CD14-positive monocyte (primary cell): ENCODE data around the gene LRSAM1. TPM values are rescaled to one million over a fixed set of nuclear protein-coding genes. Genes with fewer than 3 reads are reported as not detected.

ENCODE experiments used
- DNase-seq, 3 donors: peaks; one replicate each; pipeline ENCODE4 v3.0.0-alpha.2; 2011 to 2022
- H2AFZ ChIP-seq: 2 replicates; pipeline ENCODE4 v1.6.0; 2012; ENCODE audit warnings: mild to moderate bottlenecking, low read depth, low read length, inconsistent platforms; ENCODE audit not compliant: insufficient read depth, poor library complexity, severe bottlenecking
- H3K27ac ChIP-seq, 2 donors: 1 replicate in 1 of 2; 2 replicates in 1 of 2; pipeline ENCODE4 v1.5.1; 2012 to 2013; ENCODE audit warnings: low read length in 2 of 2, control low read depth in 1 of 2, inconsistent platforms in 1 of 2, low read depth in 1 of 2, mild to moderate bottlenecking in 1 of 2
- H3K27me3 ChIP-seq, 2 donors: one replicate each; pipeline versions ENCODE4 v1.6.0 to v1.6.1; 2011 to 2013; ENCODE audit warnings: low read length in 2 of 2; ENCODE audit not compliant: control insufficient read depth in 2 of 2, insufficient read depth in 2 of 2
- H3K36me3 ChIP-seq, 2 donors: replicated peaks in 1 of 2; 1 replicate in 1 of 2; 2 replicates in 1 of 2; pipeline versions ENCODE4 v1.5.1 to v1.6.1; 2012 to 2013; ENCODE audit warnings: low read length in 2 of 2, control low read depth in 1 of 2, inconsistent platforms in 1 of 2, mild to moderate bottlenecking in 1 of 2; ENCODE audit not compliant: insufficient read depth in 2 of 2, control insufficient read depth in 1 of 2
- H3K4me1 ChIP-seq, 2 donors: 1 replicate in 1 of 2; 2 replicates in 1 of 2; pipeline versions ENCODE4 v1.5.1 to v1.6.1; 2012 to 2013; ENCODE audit warnings: low read length in 2 of 2, control low read depth in 1 of 2, inconsistent platforms in 1 of 2, mild to moderate bottlenecking in 1 of 2, moderate library complexity in 1 of 2; ENCODE audit not compliant: insufficient read depth in 2 of 2, control insufficient read depth in 1 of 2
- H3K4me2 ChIP-seq: replicated peaks from 2 replicates; pipeline ENCODE3; 2012; ENCODE audit warnings: low read length, moderate library complexity, mild to moderate bottlenecking; ENCODE audit not compliant: poor library complexity, severe bottlenecking; ENCODE audit errors: extremely low read depth
- H3K4me3 ChIP-seq, 3 experiments: fragments of 200-600 bp in 1 of 3; sonication (generic) in 1 of 3; replicated peaks in 1 of 3; 1 replicate in 2 of 3; 2 replicates in 1 of 3; pipeline ENCODE4 v1.5.1; 2011 to 2013; ENCODE audit warnings: low read length in 3 of 3, mild to moderate bottlenecking in 3 of 3, control low read depth in 2 of 3, low read depth in 2 of 3, inconsistent platforms in 1 of 3, moderate library complexity in 1 of 3
- H3K79me2 ChIP-seq: 2 replicates; pipeline ENCODE4 v1.6.0; 2012; ENCODE audit warnings: mild to moderate bottlenecking, control low read depth, inconsistent platforms, low read length, moderate library complexity; ENCODE audit not compliant: insufficient read depth
- H3K9ac ChIP-seq: 2 replicates; pipeline ENCODE4 v1.6.0; 2017; ENCODE audit warnings: low read length, mild to moderate bottlenecking; ENCODE audit not compliant: insufficient read depth, poor library complexity, severe bottlenecking
- H3K9me3 ChIP-seq, 2 donors: replicated peaks in 1 of 2; 1 replicate in 1 of 2; 2 replicates in 1 of 2; pipeline versions ENCODE4 v1.5.1 to v1.6.1; 2012 to 2013; ENCODE audit warnings: low read length in 2 of 2, control low read depth in 1 of 2; ENCODE audit not compliant: control insufficient read depth in 1 of 2, insufficient read depth in 1 of 2
- H4K20me1 ChIP-seq: 2 replicates; pipeline ENCODE4 v1.6.0; 2012; ENCODE audit warnings: mild to moderate bottlenecking, low read length, control low read depth, moderate library complexity; ENCODE audit not compliant: insufficient read depth
- H3K27ac Mint-ChIP-seq, 7 donors: one replicate each; pipeline ENCODE4 v1.8.0; 2020; ENCODE audit warnings: mild to moderate bottlenecking in 7 of 7, mixed read lengths in 7 of 7, moderate library complexity in 6 of 7, inconsistent platforms in 2 of 7
- H3K27me3 Mint-ChIP-seq, 3 donors: one replicate each; pipeline ENCODE4 v1.8.0; 2021 to 2022; ENCODE audit warnings: low read depth in 3 of 3, mild to moderate bottlenecking in 3 of 3, mixed read lengths in 3 of 3, moderate library complexity in 3 of 3, inconsistent platforms in 1 of 3
- H3K36me3 Mint-ChIP-seq, 2 donors: one replicate each; pipeline ENCODE4 v1.8.0; 2020; ENCODE audit warnings: mixed read lengths in 2 of 2, inconsistent platforms in 1 of 2, mild to moderate bottlenecking in 1 of 2
- H3K4me1 Mint-ChIP-seq: one replicate; pipeline ENCODE4 v1.8.0; 2020; ENCODE audit warnings: mild to moderate bottlenecking, mixed read lengths
- H3K4me3 Mint-ChIP-seq, 2 donors: one replicate each; pipeline ENCODE4 v1.8.0; 2020; ENCODE audit warnings: mild to moderate bottlenecking in 2 of 2, mixed read lengths in 2 of 2, moderate library complexity in 1 of 2
- H3K9me3 Mint-ChIP-seq, 7 donors: one replicate each; pipeline ENCODE4 v1.8.0; 2020 to 2022; ENCODE audit warnings: mixed read lengths in 7 of 7, mild to moderate bottlenecking in 6 of 7, moderate library complexity in 6 of 7, inconsistent platforms in 2 of 7
- WGBS: methylation state at CpG from one replicate; pipeline ENCODE4 v1.1.5; 2013; ENCODE audit warnings: missing lambda C conversion rate; ENCODE audit not compliant: insufficient coverage; 5-methylcytosine and 5-hydroxymethylcytosine counted together
- intact Hi-C, 2 donors: fragments of 100-400 bp; cut with micrococcal nuclease; formaldehyde crosslinking; loops; one replicate each; pipeline versions ENCODE4 v1.15.0 to v1.15.1; 2023
- polyA plus RNA-seq, 3 donors: library from polyadenylated mRNA; depleted of rRNA in 1 of 3; unstranded in 2 of 3; stranded (reverse) in 1 of 3; fragments of 300-500 nt in 2 of 3; fragments of >200 nt in 1 of 3; fragmentation: Illumina TruSeq in 2 of 3; gene quantifications; 1 replicate in 2 of 3; 2 replicates in 1 of 3; pipeline ENCODE4 v1.2.3, GENCODE V29; 2012 to 2021
- TF ChIP-seq, protein P1 (sequence below): fragments of 200-600 bp; IDR thresholded peaks from one replicate; pipeline ENCODE4 v1.8.0; 2022; ENCODE audit warnings: antibody characterized with exemption, mild to moderate bottlenecking

The LRSAM1 gene
- polyA plus RNA-seq, 3 donors = 6.0 to 19.8 (median 8.2) TPM

DNA sequence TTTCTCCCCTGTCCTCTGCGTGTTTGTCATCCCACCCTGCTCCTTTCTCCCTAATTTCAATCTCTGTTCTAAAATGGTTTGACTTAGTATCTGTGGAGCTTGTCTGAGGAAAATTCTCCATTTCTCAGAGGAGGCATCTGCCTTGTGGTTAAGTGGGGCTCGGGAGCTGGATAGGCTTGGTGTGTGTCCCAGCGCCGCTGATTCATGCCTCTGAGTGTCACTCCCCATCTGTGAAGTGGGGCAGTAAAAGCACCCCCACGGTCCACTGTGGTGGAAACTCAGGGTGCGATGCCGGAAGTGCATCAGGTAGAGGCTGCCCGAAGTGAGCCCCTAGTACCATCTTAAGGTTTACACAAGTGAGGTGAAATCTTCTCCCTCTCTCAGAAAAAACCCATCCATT lies 37.6 kb downstream of the LRSAM1 start:
- Histone ChIP-seq H3K36me3 (peaks cover 73 to 94% of the 10 kb centered on the region in 2 donors), H3K4me2 (no peak overlapping the region), H3K9me3 (no peaks in the 10 kb centered on the region), H4K20me1 (no peaks in the 10 kb centered on the region), H3K79me2 (no peaks in the 10 kb centered on the region), H3K4me1 (no peaks in the 10 kb centered on the region), H3K27me3 (no peaks in the 10 kb centered on the region), H3K9ac (no peak overlapping the region), H2AFZ (no peak overlapping the region), H3K4me3 (no peak overlapping the region), H3K27ac (no peak overlapping the region)
- H3K4me1 Mint-ChIP-seq = no peaks in the 10 kb centered on the region
- H3K27ac Mint-ChIP-seq = peak overlapping the region in 1 of 7 donors; percentile 73
- no peak for DNase-seq
- 89% methylated on average over 3 of the region's 8 CpGs for WGBS
- H3K36me3 Mint-ChIP-seq = peaks cover 72 to 87% of the 10 kb centered on the region in 2 donors
- H3K27me3 Mint-ChIP-seq = peaks cover 0 to 3% (median 1%) of the 10 kb centered on the region in 3 donors
- intact Hi-C loops = no loop called here
- no peaks in the 10 kb centered on the region for H3K9me3 Mint-ChIP-seq
- TF ChIP-seq, protein P1, sequence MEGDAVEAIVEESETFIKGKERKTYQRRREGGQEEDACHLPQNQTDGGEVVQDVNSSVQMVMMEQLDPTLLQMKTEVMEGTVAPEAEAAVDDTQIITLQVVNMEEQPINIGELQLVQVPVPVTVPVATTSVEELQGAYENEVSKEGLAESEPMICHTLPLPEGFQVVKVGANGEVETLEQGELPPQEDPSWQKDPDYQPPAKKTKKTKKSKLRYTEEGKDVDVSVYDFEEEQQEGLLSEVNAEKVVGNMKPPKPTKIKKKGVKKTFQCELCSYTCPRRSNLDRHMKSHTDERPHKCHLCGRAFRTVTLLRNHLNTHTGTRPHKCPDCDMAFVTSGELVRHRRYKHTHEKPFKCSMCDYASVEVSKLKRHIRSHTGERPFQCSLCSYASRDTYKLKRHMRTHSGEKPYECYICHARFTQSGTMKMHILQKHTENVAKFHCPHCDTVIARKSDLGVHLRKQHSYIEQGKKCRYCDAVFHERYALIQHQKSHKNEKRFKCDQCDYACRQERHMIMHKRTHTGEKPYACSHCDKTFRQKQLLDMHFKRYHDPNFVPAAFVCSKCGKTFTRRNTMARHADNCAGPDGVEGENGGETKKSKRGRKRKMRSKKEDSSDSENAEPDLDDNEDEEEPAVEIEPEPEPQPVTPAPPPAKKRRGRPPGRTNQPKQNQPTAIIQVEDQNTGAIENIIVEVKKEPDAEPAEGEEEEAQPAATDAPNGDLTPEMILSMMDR = no peak
- no peak overlapping the region for H3K4me3 Mint-ChIP-seq

DNA sequence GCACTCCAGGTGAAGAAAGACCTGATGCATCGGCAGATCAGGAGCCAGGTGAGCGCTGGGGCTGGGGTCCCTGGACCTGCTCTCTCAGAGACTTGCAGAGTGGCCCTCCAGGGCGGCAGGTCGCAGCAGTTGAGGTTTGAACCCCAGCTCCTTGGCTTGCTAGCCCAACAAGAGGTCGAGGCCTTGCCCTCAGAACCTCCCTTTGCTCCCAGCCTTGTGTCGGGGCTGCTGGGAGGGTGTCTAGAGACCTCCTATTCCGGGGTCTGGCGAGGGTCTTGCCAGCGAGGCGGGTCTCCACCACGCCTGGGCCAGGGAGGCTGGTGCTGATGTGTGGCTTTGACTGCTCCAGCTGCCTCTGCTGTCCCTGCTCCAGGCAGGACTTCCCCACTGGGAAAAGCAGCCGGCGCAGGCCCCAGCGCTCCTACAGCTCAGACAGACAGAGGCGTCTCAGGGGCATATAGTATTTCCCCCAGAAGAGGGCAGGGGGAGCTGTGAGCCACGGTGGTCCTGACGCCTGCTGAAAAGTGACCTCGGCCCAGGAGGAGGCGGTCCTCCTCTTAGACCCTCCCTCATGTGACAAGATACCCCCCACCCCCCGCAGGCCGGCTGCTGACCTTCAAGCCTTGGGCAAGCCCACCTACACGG lies 38.3 kb downstream of the LRSAM1 start:
- TF ChIP-seq, protein P1 = no peak
- no peak for DNase-seq
- H2AFZ ChIP-seq = no peak overlapping the region

More for the DNA sequence above, 38.3 kb downstream of the LRSAM1 start:
- Histone ChIP-seq H3K4me2 (no peak overlapping the region), H3K79me2 (no peaks in the 10 kb centered on the region), H3K36me3 (peaks cover 75 to 94% of the 10 kb centered on the region in 2 donors), H3K4me1 (no peaks in the 10 kb centered on the region), H3K9ac (no peak overlapping the region), H3K27ac (no peak overlapping the region), H3K4me3 (no peak overlapping the region), H3K9me3 (no peaks in the 10 kb centered on the region), H4K20me1 (no peaks in the 10 kb centered on the region), H3K27me3 (no peaks in the 10 kb centered on the region)
- intact Hi-C loops = no loop called here
- H3K36me3 Mint-ChIP-seq = peaks cover 71 to 86% of the 10 kb centered on the region in 2 donors
- WGBS = 94% methylated on average over 16 of the region's 22 CpGs
- no peak overlapping the region for H3K27ac Mint-ChIP-seq
- H3K4me3 Mint-ChIP-seq = no peak overlapping the region
- H3K27me3 Mint-ChIP-seq = peaks cover 0 to 1% (median 1%) of the 10 kb centered on the region in 3 donors
- H3K4me1 Mint-ChIP-seq = no peaks in the 10 kb centered on the region
- H3K9me3 Mint-ChIP-seq = no peaks in the 10 kb centered on the region
